Transverse colon (tissue), 4 donors: Measurements from ENCODE around the gene LGALS4.

Experiments
- CTCF ChIP-seq, 5 experiments: fragments of 200-600 bp in 3 of 5; fragments of 450-650 bp in 2 of 5; sonication (generic) in 3 of 5; IDR thresholded peaks; 1 replicate in 2 of 5; 2 replicates in 3 of 5; pipeline ENCODE4 v1.5.1; 2016 to 2017; ENCODE audit warnings: antibody characterized with exemption in 5 of 5, inconsistent platforms in 3 of 5, mild to moderate bottlenecking in 2 of 5, moderate library complexity in 1 of 5
- POLR2AphosphoS5 ChIP-seq, 3 donors: sonication (generic); formaldehyde crosslinking; IDR thresholded peaks; one replicate each; pipeline ENCODE4 v1.6.1; 2016; ENCODE audit warnings: antibody characterized with exemption in 3 of 3

GRCh38 chr19:38840583-38840968 is 27.8 kb upstream of the LGALS4 start:
- TF ChIP-seq CTCF (IDR thresholded peaks at IDR 0.05) (no peak), POLR2AphosphoS5 (IDR thresholded peaks at IDR 0.05) (no peak)
